ENCODE measurements around the gene CDKAL1.

GRCh38 chr6:21143645-21144044 is 609.4 kb downstream of the CDKAL1 start:
- no peak for TF ChIP-seq CTCF (IDR thresholded peaks at IDR 0.05)
- no peak for TF ChIP-seq POLR2A (IDR thresholded peaks at IDR 0.05)
